ENCODE data around the gene XRRA1. TPM values are rescaled to one million over a fixed set of nuclear protein-coding genes. Genes with fewer than 3 reads are reported as not detected.

Gene XRRA1
- total and polyA plus RNA-seq, 3 experiments from 2014 or later, result 7.1 to 32.9 (median 28.4) TPM

DNA sequence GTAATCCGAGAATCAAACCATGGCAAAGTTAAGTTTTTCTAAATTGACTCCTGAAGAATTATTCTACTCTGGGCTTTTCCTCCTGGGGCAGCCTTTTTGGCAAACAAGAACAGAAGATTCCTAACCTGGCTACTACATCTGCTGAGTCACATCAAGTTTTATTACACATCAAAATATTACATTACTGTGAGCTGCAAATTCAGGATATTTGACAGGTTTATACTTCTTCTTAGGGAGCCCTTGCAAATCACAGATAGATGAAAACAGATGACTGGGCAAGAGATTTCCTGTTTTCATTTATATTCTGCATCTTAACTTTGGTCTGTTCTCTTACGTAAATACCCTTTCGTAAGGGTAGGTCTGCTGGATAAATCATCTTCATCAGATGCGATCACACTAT lies 23.6 kb downstream of the XRRA1 start:
- no peak for DNase-seq
- Mint-ChIP-seq H3K27me3 (no peaks in the 10 kb centered on the region), H3K9me3 (no peaks in the 10 kb centered on the region), H3K4me3 (no peak overlapping the region), H3K36me3 (peaks cover 0 to 50% (median 11%) of the 10 kb centered on the region in 3 donors), H3K27ac (no peak overlapping the region), H3K4me1 (peaks cover 0 to 14% (median 0%) of the 10 kb centered on the region in 3 donors)
- Histone ChIP-seq H3K9me3 (ENCODE audit: low read length) (no peaks in the 10 kb centered on the region), H3K27ac (ENCODE audit: low read depth, low read length) (no peak overlapping the region), H3K36me3 (ENCODE audit: insufficient read depth, low read length) (peaks cover 11% of the 10 kb centered on the region), H3K4me1 (ENCODE audit: insufficient read depth, low read length) (no peaks in the 10 kb centered on the region), H3K4me3 (ENCODE audit: low read length) (no peak overlapping the region), H3K27me3 (ENCODE audit: insufficient read depth, low read length, poor library complexity, severe bottlenecking) (no peaks in the 10 kb centered on the region)
- CTCF ChIA-PET, result interaction anchor here (1.1 kb wide), 1 partner anchor 16 kb away, joined by 3 read pairs; no protein-coding TSS in a partner anchor
- POLR2A ChIA-PET, result no interaction called here

DNA sequence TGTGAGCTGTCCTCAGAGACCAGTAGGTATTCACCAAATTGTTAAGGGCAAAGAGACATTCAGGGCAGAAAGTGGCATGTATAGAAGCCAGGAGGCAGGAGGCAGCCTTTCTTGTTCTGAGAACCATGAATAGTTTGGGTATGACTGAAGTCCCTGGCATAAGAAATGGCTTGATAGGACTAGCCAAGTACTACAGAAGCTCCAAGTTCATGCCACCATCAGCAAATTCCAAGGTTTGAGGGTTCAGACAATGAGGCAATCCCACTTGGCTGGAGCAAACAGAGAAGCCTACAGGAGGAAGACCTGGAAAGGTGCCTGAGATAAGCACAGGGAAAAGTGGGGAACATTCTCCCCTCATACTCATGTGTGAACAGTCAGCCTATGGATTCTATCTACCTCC lies 25.8 kb downstream of the XRRA1 start:
- Mint-ChIP-seq H3K9me3 (no peaks in the 10 kb centered on the region), H3K27ac (peak overlapping the region in 1 of 8 donors; percentile 77), H3K4me1 (peaks cover 0 to 14% (median 0%) of the 10 kb centered on the region in 3 donors), H3K27me3 (no peaks in the 10 kb centered on the region), H3K4me3 (no peak overlapping the region), H3K36me3 (peaks cover 5 to 72% (median 26%) of the 10 kb centered on the region in 3 donors)
- H3K4me3 ChIP-seq (ENCODE audit: low read length), result no peak overlapping the region
- no peaks in the 10 kb centered on the region for H3K9me3 ChIP-seq (ENCODE audit: low read length)
- H3K36me3 ChIP-seq (ENCODE audit: insufficient read depth, low read length), result peaks cover 7% of the 10 kb centered on the region
- no peak overlapping the region for H3K27ac ChIP-seq (ENCODE audit: low read depth, low read length)
- no peaks in the 10 kb centered on the region for H3K27me3 ChIP-seq (ENCODE audit: insufficient read depth, low read length, poor library complexity, severe bottlenecking)
- CTCF ChIA-PET, result interaction anchor here (1.6 kb wide), 1 partner anchor 18 kb away, joined by 4 read pairs; no protein-coding TSS in a partner anchor
- H3K4me1 ChIP-seq (ENCODE audit: insufficient read depth, low read length), result no peaks in the 10 kb centered on the region
- POLR2A ChIA-PET, result interaction anchor here (0.5 kb wide), 1 partner anchor 30 kb away, joined by 3 read pairs; no protein-coding TSS in a partner anchor
- no peak for DNase-seq

- no peak overlapping the region for H3K4me3 Mint-ChIP-seq
- H3K4me1 Mint-ChIP-seq, result peaks cover 0 to 4% (median 0%) of the 10 kb centered on the region in 3 donors
- DNase-seq, result no peak
- Histone ChIP-seq H3K4me3 (ENCODE audit: low read length) (no peak overlapping the region), H3K27ac (ENCODE audit: low read depth, low read length) (no peak overlapping the region), H3K4me1 (ENCODE audit: insufficient read depth, low read length) (no peaks in the 10 kb centered on the region), H3K27me3 (ENCODE audit: insufficient read depth, low read length, poor library complexity, severe bottlenecking) (no peaks in the 10 kb centered on the region), H3K36me3 (ENCODE audit: insufficient read depth, low read length) (peaks cover 17% of the 10 kb centered on the region), H3K9me3 (ENCODE audit: low read length) (no peaks in the 10 kb centered on the region)
- peak overlapping the region in 2 of 8 donors; percentile 25 for H3K27ac Mint-ChIP-seq
- H3K9me3 Mint-ChIP-seq, result no peaks in the 10 kb centered on the region
- H3K27me3 Mint-ChIP-seq, result no peaks in the 10 kb centered on the region
- POLR2A ChIA-PET, result no interaction called here
- CTCF ChIA-PET, result interaction anchor here (1.2 kb wide), 1 partner anchor 16 kb away, joined by 3 read pairs; no protein-coding TSS in a partner anchor
- H3K36me3 Mint-ChIP-seq, result peaks cover 4 to 86% (median 34%) of the 10 kb centered on the region in 3 donors
Measured at GRCh38 chr11:74909812-74910211, 39.1 kb downstream of the XRRA1 start.

GRCh38 chr11:74909385-74909784 lies 39.5 kb downstream of the XRRA1 start:
- ChIA-PET CTCF (interaction anchor here (1.2 kb wide), 1 partner anchor 17 kb away, joined by 3 read pairs; no protein-coding TSS in a partner anchor), POLR2A (no interaction called here)
- Histone ChIP-seq H3K27me3 (ENCODE audit: insufficient read depth, low read length, poor library complexity, severe bottlenecking) (no peaks in the 10 kb centered on the region), H3K9me3 (ENCODE audit: low read length) (no peaks in the 10 kb centered on the region), H3K36me3 (ENCODE audit: insufficient read depth, low read length) (peaks cover 17% of the 10 kb centered on the region), H3K4me3 (ENCODE audit: low read length) (no peak overlapping the region), H3K27ac (ENCODE audit: low read depth, low read length) (no peak overlapping the region), H3K4me1 (ENCODE audit: insufficient read depth, low read length) (no peaks in the 10 kb centered on the region)
- peaks cover 0 to 4% (median 0%) of the 10 kb centered on the region in 3 donors for H3K4me1 Mint-ChIP-seq
- H3K27ac Mint-ChIP-seq, result peak overlapping the region in 2 of 8 donors; percentile 22 to 25
- no peak overlapping the region for H3K4me3 Mint-ChIP-seq
- H3K27me3 Mint-ChIP-seq, result no peaks in the 10 kb centered on the region
- no peak for DNase-seq
- H3K9me3 Mint-ChIP-seq, result no peaks in the 10 kb centered on the region
- peaks cover 4 to 84% (median 30%) of the 10 kb centered on the region in 3 donors for H3K36me3 Mint-ChIP-seq

DNA sequence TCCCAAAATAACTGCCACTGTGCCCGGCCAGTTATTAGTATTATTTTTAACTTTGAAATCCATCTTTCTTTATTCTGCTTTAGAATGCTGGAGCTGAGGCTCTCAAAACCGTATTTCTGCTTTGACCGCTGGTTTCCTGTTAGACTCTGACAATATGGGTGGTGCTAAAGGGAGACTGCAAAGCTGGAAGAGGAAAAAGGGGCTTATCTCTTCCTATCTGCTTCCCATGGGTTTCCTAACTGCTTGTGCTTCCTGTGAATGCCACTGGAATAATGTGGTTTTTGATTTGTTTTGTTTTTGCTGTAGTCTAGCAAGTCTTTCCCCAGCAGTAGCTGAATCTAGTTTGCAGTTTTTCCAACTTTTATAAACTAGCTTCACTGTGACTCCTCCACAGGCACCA lies 43.6 kb downstream of the XRRA1 start:
- H3K27me3 ChIP-seq (ENCODE audit: insufficient read depth, low read length, poor library complexity, severe bottlenecking), result no peaks in the 10 kb centered on the region
- H3K9me3 Mint-ChIP-seq, result peaks cover 3 to 21% (median 17%) of the 10 kb centered on the region in 5 donors
- H3K27ac Mint-ChIP-seq, result peak overlapping the region in 6 of 8 donors; percentile 26 to 90 (median 43)
- CTCF ChIA-PET, result interaction anchor here (0.9 to 1.5 kb wide), 3 partner anchors 12 to 24 kb away, joined by 3 to 4 read pairs (median 4); no protein-coding TSS in a partner anchor
- H3K4me3 Mint-ChIP-seq, result no peak overlapping the region
- H3K4me1 Mint-ChIP-seq, result peaks cover 0 to 7% (median 0%) of the 10 kb centered on the region in 3 donors
- no peak for DNase-seq
- peaks cover 27 to 88% (median 35%) of the 10 kb centered on the region in 3 donors for H3K36me3 Mint-ChIP-seq
- no peaks in the 10 kb centered on the region for H3K9me3 ChIP-seq (ENCODE audit: low read length)
- POLR2A ChIA-PET, result no interaction called here
- H3K27ac ChIP-seq (ENCODE audit: low read depth, low read length), result no peak overlapping the region
- H3K4me1 ChIP-seq (ENCODE audit: insufficient read depth, low read length), result no peaks in the 10 kb centered on the region
- no peaks in the 10 kb centered on the region for H3K27me3 Mint-ChIP-seq
- peaks cover 9% of the 10 kb centered on the region for H3K36me3 ChIP-seq (ENCODE audit: insufficient read depth, low read length)
- H3K4me3 ChIP-seq (ENCODE audit: low read length), result no peak overlapping the region

DNA sequence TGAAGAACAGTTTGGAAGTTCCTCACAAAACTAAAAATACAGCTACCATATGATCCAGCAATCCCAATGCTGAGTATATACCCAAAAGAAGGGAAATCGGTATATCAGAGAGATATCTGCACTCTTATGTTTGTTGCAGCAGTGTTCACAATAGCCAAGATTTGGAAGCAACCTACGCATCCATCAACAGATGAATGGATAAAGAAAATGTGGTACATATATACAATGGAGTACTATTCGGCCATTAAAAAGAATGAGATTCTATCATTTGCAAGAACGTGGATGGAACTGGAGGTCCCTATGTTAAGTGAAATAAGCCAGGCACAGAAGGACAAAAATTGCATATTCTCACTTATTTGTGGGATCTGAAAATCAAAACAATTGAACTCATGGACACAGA lies 46.5 kb downstream of the XRRA1 start:
- Mint-ChIP-seq H3K36me3 (peaks cover 43 to 81% (median 46%) of the 10 kb centered on the region in 3 donors), H3K9me3 (peaks cover 9 to 43% (median 34%) of the 10 kb centered on the region in 5 donors), H3K4me3 (no peak overlapping the region), H3K27ac (no peak overlapping the region), H3K4me1 (peaks cover 0 to 8% (median 0%) of the 10 kb centered on the region in 3 donors), H3K27me3 (no peaks in the 10 kb centered on the region)
- no peaks in the 10 kb centered on the region for H3K36me3 ChIP-seq (ENCODE audit: insufficient read depth, low read length)
- H3K27me3 ChIP-seq (ENCODE audit: insufficient read depth, low read length, poor library complexity, severe bottlenecking), result no peaks in the 10 kb centered on the region
- H3K9me3 ChIP-seq (ENCODE audit: low read length), result no peaks in the 10 kb centered on the region
- no peak overlapping the region for H3K27ac ChIP-seq (ENCODE audit: low read depth, low read length)
- ChIA-PET POLR2A (no interaction called here), CTCF (no interaction called here)
- H3K4me3 ChIP-seq (ENCODE audit: low read length), result no peak overlapping the region
- no peak for DNase-seq
- H3K4me1 ChIP-seq (ENCODE audit: insufficient read depth, low read length), result no peaks in the 10 kb centered on the region

DNA sequence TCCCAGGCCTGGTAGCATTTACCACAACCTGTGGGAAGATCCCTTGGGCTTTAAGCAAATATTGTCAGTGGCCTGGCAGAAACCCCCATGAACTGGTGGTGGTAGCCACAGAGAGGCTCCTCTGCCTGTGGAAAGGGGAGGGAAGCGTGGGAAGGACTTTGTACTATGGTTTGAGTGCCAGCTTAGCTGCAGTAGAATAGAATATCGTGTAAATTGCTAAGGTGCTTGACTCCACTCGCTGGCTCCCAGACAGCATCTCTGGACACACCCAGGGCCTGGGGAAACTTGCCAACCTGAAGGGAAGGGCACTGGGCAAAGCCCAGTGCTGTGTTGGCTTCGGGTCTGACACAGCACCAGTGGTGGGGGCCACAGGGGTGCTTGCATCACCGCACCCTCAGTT lies 52.6 kb downstream of the XRRA1 start:
- ChIA-PET POLR2A (no interaction called here), CTCF (no interaction called here)

DNA sequence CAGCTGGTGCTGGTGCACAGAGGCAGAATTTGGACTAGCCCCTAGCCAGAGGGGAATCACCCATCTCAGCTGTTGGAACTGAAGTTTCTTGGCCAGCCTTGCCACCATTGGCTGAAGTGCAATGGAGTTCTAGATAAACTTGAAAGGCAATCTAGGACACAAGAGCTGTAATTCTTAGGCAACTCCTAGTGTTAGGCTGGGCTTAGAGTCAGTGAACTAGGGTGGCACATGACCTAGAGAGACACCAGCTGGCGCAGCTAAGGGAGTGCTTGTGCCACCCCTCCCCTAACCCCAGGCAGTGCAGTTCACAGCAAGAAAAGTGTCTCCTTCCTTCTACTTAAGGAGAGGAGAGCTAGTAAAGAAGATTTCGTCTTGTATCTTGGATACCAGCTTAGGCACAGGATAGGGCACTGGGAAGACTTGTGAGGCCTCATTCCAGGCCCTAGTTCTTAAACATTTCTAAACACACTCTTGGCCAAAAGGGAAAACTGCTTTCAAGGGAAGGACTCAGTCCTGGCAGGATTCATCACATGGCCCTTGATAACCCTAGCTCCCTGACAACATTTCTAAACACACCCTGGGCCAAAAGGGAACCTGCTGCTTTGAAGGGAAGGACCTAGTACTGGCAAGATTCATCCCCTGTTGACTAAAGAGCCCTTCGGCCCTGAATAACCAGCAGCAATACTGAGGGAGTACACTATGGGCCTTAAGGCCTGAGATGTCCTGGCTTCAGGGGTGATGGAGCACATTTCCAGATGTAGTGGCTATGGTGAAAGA lies 53.4 kb downstream of the XRRA1 start:
- ChIA-PET CTCF (interaction anchor here (0.7 kb wide), 1 partner anchor 11 kb away, joined by 3 read pairs; no protein-coding TSS in a partner anchor), POLR2A (no interaction called here)
- Mint-ChIP-seq H3K9me3 (peaks cover 11 to 74% (median 47%) of the 10 kb centered on the region in 5 donors), H3K36me3 (peaks cover 41 to 70% (median 69%) of the 10 kb centered on the region in 3 donors), H3K27me3 (no peaks in the 10 kb centered on the region), H3K27ac (peak overlapping the region in 1 of 8 donors; percentile 55), H3K4me1 (peaks cover 0 to 9% (median 9%) of the 10 kb centered on the region in 3 donors), H3K4me3 (no peak overlapping the region)
- Histone ChIP-seq H3K4me1 (ENCODE audit: insufficient read depth, low read length) (no peaks in the 10 kb centered on the region), H3K27ac (ENCODE audit: low read depth, low read length) (no peak overlapping the region), H3K36me3 (ENCODE audit: insufficient read depth, low read length) (peaks cover 4% of the 10 kb centered on the region), H3K27me3 (ENCODE audit: insufficient read depth, low read length, poor library complexity, severe bottlenecking) (no peaks in the 10 kb centered on the region), H3K9me3 (ENCODE audit: low read length) (no peaks in the 10 kb centered on the region), H3K4me3 (ENCODE audit: low read length) (no peak overlapping the region)
- no peak for DNase-seq

More for the DNA sequence above, 52.6 kb downstream of the XRRA1 start:
- Mint-ChIP-seq H3K9me3 (peaks cover 11 to 77% (median 53%) of the 10 kb centered on the region in 5 donors), H3K27ac (no peak overlapping the region), H3K4me1 (peaks cover 0 to 9% (median 9%) of the 10 kb centered on the region in 3 donors), H3K36me3 (peaks cover 44 to 77% (median 73%) of the 10 kb centered on the region in 3 donors), H3K4me3 (no peak overlapping the region), H3K27me3 (no peaks in the 10 kb centered on the region)
- H3K36me3 ChIP-seq (ENCODE audit: insufficient read depth, low read length), result peaks cover 4% of the 10 kb centered on the region
- H3K4me1 ChIP-seq (ENCODE audit: insufficient read depth, low read length), result no peaks in the 10 kb centered on the region
- no peaks in the 10 kb centered on the region for H3K27me3 ChIP-seq (ENCODE audit: insufficient read depth, low read length, poor library complexity, severe bottlenecking)
- H3K4me3 ChIP-seq (ENCODE audit: low read length), result no peak overlapping the region
- no peak for DNase-seq
- no peak overlapping the region for H3K27ac ChIP-seq (ENCODE audit: low read depth, low read length)
- no peaks in the 10 kb centered on the region for H3K9me3 ChIP-seq (ENCODE audit: low read length)

Measured in CD8-positive, alpha-beta memory T cell (primary cell).